HG03439 (cell line): ENCODE measurements around the gene APOM.

Experiments used
- ATAC-seq: cut with Tn5 transposase; IDR thresholded peaks from one replicate; pipeline ENCODE4 v1.9.1; 2021; ENCODE audit warnings: mild to moderate bottlenecking, moderate library complexity; ENCODE audit not compliant: unreplicated experiment

The APOM gene

DNA sequence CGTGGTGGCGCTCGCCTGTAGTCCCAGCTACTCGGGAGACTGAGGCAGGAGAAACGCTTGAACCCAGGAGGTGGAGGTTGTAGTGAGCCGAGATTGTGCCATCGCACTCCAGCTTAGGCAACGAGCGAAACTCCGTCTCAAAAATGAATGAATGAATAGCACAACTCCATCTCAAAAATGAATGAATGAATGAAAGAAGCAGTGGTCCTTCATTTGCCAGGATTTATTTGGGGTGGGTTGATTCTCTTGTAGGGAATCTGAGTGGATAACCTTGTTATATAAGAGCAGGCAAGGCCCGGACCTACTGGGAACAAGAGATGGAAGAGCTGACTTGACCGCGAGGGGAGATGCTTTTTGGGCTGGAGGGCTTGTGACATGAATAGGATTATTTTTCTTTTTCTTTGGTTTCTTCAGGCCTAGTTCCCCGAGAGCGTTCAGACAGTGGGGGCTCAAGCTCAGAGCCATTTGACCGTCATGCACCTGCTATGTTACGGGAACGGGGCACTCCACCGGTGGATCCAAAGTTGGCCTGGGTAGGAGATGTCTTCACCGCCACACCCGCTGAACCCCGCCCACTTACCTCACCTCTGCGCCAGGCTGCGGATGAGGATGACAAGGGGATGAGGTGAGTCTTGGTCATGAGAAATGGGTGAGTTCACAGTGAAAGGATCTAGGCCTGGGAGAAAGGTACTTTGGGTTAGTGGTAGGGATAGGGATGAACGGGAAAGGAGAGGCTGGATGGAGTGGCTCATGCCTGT lies 25.3 kb upstream of the APOM start:
- ATAC-seq: no peak

DNA sequence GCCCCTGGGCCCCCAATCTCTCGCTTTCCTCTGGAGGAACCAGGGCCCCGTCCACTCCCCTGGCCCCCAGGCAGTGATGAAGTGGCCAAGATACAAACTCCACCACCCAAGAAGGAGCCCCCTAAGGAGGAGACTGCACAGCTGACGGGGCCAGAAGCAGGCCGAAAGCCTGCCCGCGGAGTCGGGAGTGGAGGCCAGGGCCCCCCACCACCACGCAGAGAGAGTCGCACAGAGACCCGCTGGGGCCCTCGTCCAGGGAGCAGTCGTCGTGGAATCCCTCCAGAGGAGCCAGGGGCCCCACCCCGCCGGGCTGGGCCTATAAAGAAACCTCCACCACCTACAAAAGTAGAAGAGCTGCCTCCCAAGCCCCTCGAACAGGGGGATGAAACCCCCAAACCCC lies 24.5 kb upstream of the APOM start:
- ATAC-seq: no peak

DNA sequence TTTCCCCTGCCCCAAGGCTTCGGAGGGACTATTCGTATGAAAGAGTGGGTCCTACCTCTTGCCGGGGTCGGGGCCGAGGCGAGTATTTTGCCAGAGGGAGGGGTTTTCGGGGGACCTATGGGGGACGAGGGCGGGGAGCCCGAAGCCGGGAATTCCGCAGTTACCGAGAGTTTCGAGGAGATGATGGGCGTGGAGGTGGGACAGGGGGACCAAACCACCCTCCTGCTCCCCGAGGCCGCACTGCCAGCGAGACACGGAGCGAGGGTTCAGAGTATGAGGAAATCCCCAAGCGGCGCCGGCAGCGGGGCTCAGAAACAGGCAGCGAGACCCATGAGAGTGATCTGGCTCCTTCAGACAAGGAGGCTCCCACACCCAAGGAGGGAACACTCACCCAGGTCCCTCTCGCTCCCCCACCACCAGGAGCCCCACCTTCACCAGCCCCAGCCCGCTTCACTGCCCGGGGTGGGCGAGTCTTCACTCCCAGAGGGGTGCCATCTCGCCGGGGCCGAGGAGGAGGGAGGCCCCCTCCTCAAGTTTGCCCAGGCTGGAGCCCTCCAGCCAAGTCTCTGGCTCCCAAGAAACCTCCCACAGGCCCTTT lies 23.9 kb upstream of the APOM start:
- ATAC-seq: no peak

DNA sequence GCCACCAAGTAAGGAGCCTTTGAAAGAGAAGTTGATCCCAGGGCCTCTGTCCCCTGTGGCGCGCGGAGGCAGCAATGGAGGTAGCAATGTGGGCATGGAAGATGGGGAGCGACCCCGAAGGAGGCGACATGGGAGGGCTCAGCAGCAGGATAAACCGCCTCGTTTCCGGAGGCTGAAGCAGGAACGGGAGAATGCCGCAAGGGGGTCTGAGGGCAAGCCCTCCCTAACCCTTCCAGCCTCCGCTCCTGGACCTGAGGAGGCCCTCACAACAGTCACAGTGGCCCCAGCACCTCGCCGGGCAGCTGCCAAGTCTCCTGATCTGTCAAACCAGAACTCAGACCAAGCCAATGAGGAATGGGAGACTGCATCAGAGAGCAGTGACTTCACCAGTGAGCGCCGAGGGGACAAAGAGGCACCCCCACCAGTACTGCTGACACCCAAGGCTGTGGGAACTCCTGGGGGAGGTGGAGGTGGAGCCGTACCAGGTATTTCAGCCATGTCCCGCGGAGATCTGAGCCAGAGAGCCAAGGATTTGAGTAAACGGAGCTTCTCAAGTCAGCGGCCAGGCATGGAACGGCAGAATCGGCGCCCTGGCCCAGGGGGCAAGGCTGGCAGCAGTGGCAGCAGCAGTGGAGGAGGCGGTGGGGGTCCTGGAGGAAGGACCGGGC lies 23.3 kb upstream of the APOM start:
- ATAC-seq: no peak

DNA sequence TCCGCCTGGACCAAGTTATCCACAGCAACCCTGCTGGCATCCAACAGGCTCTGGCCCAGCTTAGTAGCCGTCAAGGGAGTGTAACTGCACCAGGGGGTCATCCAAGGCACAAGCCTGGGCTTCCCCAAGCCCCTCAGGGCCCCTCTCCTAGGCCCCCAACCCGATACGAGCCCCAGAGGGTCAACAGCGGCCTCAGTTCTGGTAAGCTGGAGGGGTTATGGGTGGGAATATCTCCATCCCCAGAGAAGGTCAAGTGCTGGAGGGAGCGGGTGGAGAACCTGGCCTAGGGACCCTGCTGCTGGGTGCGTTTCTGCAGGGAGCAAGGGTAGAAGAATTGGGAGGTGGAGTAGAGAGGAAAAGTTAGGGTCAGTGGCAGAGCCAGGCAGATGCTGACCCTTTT lies 22.2 kb upstream of the APOM start:
- ATAC-seq: no peak

DNA sequence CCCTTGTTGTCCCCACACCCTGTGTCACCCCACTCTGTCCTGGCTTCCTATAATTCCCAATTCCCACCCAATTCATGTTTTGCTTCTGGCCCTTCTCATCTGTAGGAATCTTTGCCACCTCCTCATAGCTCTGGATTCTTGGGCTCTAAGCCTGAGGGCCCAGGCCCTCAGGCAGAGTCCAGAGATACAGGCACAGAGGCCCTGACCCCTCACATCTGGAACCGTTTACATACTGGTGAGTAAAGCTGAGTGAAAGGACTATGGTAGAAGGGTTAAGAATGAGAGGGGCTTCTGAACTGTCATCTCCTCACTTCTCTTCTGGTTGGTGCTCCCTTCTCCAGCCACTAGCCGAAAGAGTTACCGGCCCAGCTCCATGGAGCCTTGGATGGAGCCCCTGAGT lies 21.6 kb upstream of the APOM start:
- no peak for ATAC-seq

DNA sequence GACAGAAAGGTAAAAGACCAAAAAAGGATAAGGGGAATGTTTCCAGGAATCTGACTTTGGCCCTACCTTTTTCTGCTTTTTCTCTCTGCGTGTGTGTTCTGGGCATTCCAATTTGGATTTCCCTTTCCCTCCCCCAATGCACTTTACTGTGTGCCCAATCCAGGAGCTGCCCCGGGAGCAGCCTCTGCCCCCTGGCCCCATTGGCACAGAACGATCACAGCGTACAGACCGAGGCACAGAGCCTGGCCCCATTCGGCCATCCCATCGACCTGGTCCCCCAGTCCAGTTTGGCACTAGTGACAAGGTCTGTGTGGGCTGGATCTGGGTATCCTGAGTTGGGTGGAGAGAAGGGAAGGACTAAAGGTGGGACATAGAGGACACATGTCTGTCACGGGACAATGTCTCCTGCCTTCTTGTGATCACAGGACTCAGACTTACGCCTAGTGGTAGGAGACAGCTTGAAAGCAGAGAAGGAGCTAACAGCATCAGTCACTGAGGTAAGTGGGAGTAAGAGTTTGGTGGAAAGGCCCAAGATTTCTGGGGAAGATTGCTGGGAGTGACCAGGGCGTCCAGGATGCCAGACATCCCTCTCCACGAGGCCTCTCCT lies 20.6 kb upstream of the APOM start:
- no peak for ATAC-seq

DNA sequence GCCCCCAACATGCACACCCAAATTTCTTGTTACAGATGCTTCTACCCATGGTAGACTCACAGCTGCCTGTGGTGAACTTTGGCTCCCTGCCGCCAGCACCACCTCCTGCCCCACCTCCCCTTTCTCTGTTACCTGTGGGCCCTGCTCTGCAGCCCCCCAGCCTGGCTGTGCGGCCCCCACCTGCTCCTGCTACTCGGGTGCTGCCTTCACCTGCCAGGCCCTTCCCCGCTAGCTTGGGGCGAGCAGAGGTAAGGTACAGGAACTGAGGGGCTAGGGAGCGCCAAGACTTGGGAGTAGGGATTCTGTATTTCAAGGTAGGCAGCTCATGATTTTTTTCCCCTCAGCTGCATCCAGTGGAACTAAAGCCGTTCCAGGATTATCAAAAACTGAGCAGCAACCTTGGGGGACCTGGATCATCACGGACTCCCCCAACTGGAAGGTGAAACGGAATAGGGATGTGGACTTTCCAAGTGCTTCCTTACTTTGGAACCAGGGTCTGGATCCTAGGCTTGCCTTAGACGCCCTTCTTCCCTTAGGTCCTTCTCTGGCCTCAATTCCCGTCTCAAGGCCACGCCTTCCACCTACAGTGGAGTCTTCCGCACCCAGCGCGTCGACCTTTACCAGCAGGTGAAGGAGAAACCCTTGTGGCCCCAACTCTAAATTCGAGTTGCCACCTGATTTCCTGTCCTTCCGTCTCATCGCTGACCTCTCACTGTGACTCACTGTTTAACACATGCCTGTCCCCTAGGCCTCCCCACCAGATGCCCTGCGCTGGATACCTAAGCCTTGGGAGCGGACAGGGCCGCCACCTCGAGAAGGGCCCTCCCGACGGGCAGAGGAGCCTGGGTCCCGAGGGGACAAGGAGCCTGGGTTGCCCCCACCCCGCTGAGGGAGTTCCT lies 18.7 kb upstream of the APOM start:
- no peak for ATAC-seq

DNA sequence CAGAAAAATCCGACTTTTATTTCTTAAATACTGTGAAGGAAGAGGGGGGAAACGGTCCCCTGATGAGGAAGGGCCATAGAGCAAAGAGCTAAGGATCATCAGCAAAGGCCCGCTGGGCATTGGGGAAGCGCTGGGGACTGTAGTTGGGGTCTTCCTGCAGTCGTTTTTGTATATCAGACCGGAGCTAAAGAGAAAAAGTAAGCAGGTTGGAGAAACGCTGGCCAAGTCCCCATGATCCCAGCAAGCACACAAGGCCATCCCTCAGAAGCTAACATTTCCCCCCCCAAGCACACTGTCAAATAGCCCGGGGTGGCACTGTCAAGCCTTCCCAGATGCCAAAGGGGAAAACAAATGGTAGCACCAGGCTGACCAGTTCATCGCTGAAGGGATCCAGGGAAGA lies 16.7 kb upstream of the APOM start:
- no peak for ATAC-seq

DNA sequence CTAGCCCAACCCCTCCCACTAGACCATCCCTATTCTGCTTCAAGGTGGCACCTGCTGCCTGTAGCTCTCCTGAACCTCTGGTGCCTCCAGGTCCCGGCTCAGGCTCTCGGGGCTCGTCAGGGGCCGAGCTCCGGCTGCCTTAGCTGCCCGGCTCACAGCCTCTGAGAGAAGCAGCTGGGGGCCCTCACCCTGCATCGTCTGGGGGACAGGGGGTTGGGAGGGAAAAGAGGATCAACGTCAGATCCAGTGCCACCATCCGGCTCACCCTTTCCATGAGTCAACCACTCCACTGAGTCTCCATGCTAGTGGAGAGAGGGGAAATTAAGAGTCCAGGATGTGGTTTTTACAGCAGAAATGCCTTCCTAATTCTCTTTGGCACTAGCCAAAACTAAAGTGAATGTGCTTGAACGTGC lies 16.2 kb upstream of the APOM start:
- ATAC-seq: no peak

DNA sequence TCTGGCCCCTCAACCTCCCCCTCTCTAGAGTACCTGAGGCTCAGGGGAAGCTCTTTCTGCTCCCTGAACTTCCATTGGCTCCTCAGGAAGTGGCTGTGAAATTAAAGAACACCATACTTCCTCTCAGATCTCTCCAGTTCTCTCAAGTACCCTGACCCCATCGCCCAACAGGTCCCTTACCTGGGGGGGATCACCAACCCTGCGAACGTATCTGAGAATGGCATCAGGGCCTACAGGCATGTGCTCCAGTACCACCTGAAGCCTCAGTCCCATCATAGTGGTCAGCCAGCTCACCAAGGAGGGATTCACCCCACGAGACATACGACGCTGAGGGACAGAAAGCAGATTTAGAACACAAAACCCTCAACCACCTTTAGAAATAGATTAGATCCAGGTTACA lies 15.1 kb upstream of the APOM start:
- ATAC-seq: no peak

DNA sequence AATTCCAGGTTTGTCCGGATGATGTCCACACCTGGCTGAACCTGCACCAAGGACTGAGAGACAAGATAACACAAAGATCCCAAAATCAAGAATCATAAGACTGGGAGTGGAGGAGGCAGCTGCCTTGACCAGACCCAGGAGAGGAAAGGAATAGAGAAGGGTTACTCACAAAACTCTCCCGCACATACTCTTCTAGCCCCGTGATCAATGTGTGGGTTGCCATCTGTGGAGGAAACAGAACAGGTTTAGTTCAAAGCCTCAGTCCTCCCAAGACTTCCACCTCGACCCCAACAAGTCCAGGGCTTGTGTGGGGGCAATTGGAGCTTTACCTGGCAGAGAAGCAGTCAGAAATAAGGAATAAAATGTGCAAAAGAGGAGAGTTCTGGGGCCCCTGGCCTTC lies 14.3 kb upstream of the APOM start:
- ATAC-seq: no peak

DNA sequence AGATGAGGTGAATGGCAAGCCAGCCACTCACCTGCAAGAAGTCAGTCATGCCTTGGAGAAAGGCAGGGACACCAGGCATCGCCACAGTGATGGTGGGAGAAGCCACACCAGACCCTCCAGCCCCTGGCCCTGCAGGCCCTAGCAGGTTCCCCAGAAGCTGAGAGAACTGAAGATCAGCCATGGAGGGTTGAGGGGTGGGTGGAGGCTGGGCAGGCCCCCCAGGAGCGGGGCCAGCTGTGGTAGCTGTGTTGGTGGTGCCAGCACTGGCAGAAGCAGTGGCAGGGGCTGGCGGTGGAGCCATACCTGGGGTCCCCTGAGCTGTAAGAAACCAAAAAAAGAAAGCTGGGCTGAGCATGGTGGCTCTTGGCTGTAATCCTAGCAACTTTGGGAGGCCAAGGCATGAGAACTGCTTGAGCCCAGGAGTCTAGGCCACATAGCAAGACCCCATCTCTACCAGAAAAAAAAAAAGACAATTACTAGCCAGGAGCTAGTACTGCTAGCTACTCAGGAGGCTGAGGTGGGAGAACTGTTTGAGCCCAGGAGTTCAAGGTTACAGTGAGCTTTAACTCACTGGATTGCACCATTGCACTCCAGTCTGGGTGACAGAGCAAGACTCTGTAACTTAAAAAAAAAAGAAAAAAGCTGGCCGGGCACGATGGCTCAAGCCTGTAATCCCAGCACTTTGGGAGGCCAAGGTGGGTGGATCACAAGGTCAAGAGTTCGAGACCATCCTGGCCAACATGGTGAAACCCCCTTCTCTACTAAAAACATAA lies 12.7 kb upstream of the APOM start:
- ATAC-seq: no peak

DNA sequence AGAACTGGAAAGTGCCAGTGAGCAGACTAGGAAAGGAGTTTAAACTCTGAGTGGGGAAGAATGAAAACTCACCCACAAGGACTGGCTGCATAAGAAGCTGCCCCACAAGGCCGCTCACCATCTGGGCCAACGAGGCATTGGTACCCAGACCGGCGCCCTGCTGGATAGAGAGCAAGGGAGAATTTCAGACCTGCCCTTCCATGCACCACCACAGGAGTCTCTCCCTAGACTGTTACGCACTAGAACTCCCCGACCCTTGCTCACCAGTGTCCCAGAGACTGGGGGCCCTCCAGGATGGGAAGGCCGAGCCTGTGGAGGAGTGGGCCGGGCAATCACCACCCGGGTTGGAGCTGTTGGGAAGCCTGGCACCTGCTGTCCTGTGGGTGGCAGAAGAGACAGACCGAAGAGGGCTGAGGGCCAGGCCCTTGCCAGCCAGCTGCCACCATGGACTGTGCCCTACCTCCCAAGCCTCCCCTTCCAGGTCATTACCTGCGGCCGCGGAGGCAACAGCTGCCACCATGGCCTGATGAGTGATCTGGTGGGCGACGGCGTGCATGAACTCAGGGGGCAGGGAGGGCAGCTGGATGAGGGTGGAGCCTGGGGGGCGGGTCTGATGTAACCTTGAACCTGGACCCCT lies 11.8 kb upstream of the APOM start:
- ATAC-seq: no peak

DNA sequence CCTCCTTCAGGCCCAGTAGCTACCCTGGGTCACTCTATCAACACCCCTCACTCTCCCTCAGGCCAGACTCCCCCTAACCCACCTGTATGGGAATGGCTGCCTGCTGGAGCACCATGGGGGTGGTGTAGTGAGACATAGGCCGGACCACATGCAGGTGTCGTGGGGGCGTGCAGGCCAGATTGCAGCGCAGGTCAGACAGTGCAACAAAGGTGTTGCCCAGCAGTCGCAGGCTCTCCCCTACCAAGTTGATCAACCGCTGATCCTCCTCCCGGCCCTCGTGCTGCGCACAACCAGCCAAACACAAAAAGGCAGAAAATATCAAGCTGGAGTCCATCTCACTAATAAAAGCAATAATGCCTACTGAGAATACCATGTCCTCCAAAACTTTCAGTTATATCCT lies 10.4 kb upstream of the APOM start:
- ATAC-seq: no peak

DNA sequence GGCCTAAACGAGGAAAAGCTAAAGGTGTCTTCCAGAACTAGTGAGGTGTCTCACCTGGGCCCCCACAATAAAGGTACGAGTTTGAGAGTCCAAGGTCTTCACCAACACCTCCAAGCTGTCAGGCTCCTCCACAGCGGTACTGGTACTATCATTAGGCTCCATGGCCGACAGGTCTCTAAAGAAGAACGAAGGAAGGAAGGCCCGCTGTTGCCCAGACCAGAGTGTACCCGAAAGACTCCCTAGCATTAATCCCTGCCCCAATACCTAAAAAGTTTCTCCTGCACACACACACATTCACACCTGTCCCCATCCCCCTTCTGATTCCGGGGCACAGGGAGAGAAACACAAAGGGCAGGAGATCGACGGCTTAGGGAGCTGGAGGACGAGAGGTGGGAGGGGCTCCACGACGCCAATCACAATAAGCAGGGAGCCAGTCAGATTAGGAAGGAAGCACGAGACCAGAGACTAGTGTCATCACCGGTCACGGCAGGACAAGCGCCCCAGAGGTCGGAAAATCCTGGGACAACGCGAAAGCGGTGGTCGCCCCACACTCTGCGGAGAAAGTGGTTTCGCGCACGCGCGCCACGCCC lies 4.0 kb upstream of the APOM start:
- peak; percentile 27 for ATAC-seq

DNA sequence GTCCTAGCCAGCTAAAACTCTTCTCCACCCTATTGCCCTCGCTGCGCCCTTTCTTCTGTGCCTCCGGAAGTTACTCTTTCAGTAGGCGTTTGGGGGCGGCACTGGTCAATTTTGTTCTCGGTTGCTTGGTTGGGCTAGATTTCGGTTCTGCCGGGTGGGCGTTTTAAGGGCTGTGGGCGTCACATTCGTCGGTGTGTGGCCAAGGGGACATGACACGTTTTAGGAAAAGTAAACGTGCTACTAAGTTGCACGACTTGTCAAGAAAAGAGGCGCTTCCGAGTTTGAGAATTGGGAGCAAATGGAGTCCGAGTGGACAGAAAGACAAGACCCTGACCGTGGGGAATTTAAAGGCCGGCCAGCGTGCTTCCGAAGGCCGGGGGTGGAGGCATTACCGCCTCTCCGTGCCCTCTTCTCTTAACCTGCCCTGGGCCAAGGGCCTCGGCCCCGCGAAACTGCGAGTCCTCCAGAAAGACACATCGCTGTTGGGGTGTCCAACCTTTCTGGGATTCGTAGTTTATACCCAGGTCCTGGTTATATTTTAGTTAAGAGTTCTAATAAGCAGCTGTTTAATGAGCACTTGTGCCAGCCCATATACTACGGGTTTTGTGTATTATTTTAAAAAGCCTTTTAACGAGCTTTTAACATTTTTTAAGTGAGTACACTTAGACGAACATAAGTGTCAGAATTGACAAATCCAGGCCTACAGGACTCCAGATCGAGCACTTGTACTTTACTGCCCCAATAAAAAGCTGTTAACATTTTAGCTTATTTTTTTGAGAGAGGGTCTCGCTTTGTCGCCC lies 2.6 kb upstream of the APOM start:
- peak; percentile 60 for ATAC-seq

DNA sequence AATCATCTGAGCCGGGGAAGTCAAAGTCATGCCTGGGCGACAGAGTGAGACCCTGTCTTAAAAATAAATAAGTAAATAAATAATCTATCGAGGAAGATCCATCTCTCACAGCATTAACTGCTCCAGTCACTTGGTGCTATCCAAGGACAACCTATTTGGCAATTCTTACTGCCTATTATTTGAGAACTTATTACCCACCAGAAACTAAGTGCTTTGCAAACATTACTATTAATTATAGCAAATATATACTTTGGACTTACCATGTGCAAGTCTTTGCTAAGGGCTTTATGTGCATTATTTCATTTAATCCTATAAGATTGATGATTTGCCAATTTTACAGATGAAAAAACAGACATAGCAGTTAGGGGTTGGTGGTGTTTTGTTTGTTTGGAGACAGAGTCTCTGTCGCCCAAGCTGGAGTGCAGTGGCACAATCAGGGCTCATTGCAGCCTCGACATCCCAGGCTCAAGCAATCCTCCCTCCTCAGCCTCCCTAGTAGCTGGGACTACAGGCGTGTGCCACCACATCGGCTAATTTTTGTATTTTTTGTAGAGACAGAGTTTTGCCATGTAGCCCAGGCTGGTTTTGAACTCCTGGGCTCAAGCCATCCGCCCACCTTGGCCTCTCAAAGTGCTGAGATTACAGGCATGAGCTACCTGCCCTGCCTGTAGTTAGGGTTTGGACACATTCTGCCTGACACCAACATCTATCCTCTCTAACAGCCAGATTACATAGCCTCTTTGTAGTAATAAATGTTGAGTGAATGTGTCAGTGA lies 933 bp upstream of the APOM start:
- ATAC-seq: no peak
